ENCODE results near the gene CBX5. TPM values are rescaled to one million over a fixed set of nuclear protein-coding genes. Genes with fewer than 3 reads are reported as not detected.

CBX5 gene
- total and polyA plus RNA-seq, 9 of the 15 experiments (the other 6 are each of a cell fraction or from before 2014, with no cell fraction given): 32.6 to 102 (median 59.2) TPM

DNA sequence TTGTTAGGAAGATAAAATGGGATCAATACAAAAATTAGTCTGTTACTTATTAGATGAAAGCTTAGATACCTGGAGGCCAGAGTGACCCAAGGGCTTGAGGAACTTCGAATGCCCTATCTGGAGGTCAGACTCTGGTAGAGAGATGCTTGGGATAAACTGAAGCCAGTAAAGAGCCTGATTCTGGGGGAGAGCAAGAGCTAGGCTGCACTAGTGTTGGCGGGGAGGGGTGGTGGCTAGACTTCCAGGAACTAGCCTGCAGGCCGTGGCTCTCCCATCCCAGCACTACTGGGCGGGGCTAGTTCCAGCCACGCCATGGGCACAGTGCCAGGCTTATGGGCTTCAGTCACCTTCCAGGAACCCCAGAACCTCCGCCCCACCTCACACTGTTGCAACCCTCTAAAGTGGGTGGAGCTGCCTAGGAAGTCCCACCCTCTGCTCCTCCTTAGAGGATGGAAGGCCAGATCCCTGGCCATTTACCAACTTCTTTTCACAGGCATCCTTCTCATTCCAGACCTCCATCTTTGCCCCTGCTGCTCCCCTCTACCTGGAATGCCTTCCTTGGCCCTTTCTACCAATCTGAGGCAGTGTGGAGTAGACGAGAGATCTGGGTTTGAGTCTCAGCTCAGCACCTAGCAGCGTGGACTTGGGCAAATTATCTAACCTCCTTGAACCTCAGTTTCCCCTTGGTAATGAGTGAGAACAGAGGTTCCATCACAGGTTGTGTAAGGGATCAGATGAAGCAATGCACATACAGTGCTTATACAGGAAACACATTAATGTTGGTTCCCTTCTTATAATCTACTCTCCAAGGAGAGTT is 27.2 kb upstream of the CBX5 start (continued):
- TF ChIP-seq, protein P1, sequence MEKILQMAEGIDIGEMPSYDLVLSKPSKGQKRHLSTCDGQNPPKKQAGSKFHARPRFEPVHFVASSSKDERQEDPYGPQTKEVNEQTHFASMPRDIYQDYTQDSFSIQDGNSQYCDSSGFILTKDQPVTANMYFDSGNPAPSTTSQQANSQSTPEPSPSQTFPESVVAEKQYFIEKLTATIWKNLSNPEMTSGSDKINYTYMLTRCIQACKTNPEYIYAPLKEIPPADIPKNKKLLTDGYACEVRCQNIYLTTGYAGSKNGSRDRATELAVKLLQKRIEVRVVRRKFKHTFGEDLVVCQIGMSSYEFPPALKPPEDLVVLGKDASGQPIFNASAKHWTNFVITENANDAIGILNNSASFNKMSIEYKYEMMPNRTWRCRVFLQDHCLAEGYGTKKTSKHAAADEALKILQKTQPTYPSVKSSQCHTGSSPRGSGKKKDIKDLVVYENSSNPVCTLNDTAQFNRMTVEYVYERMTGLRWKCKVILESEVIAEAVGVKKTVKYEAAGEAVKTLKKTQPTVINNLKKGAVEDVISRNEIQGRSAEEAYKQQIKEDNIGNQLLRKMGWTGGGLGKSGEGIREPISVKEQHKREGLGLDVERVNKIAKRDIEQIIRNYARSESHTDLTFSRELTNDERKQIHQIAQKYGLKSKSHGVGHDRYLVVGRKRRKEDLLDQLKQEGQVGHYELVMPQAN (IDR thresholded peaks at IDR 0.05; ENCODE audit: borderline replicate concordance): no peak
- TF ChIP-seq NCOA1 (IDR thresholded peaks at IDR 0.05; ENCODE audit: low read depth) (no peak), GATAD2A (IDR thresholded peaks at IDR 0.05) (no peak; the same call in 1 of the 2 replicates), C11orf30 (IDR thresholded peaks at IDR 0.05; ENCODE audit: low read depth) (no peak), U2AF2 (optimal IDR thresholded peaks at IDR 0.05; ENCODE audit: low read depth, low read length) (no peak), CBX2 (IDR thresholded peaks at IDR 0.05; ENCODE audit: insufficient read depth, low read length, poor library complexity, severe bottlenecking) (no peak), GABPA (tag; conservative IDR thresholded peaks at IDR 0.05; ENCODE audit: low read depth) (no peak), ZNF217 (CRISPR knock-in tag; IDR thresholded peaks at IDR 0.05) (no peak), ZNF76 (CRISPR knock-in tag; IDR thresholded peaks at IDR 0.05; ENCODE audit: borderline replicate concordance) (no peak), ZNF551 (CRISPR knock-in tag; IDR thresholded peaks at IDR 0.05) (no peak), ILF3 (IDR thresholded peaks at IDR 0.05; ENCODE audit: borderline replicate concordance) (no peak), CBX8 (IDR thresholded peaks at IDR 0.05; ENCODE audit: borderline replicate concordance, extremely low read depth, low read depth, low read length, poor library complexity, severe bottlenecking) (no peak), ZNF395 (CRISPR knock-in tag; IDR thresholded peaks at IDR 0.05) (no peak), ZMIZ1 (IDR thresholded peaks at IDR 0.05; ENCODE audit: low read depth in 2 of 2, low read length in 2 of 2) (0 out of 4 replicates have a peak, but pooled peaks of 1 of the 2 experiments have one; percentile 23), HCFC1 (IDR thresholded peaks at IDR 0.05; ENCODE audit: low read depth, low read length) (no peak)
- TF ChIP-seq, protein P2, sequence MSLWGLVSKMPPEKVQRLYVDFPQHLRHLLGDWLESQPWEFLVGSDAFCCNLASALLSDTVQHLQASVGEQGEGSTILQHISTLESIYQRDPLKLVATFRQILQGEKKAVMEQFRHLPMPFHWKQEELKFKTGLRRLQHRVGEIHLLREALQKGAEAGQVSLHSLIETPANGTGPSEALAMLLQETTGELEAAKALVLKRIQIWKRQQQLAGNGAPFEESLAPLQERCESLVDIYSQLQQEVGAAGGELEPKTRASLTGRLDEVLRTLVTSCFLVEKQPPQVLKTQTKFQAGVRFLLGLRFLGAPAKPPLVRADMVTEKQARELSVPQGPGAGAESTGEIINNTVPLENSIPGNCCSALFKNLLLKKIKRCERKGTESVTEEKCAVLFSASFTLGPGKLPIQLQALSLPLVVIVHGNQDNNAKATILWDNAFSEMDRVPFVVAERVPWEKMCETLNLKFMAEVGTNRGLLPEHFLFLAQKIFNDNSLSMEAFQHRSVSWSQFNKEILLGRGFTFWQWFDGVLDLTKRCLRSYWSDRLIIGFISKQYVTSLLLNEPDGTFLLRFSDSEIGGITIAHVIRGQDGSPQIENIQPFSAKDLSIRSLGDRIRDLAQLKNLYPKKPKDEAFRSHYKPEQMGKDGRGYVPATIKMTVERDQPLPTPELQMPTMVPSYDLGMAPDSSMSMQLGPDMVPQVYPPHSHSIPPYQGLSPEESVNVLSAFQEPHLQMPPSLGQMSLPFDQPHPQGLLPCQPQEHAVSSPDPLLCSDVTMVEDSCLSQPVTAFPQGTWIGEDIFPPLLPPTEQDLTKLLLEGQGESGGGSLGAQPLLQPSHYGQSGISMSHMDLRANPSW (CRISPR knock-in tag; IDR thresholded peaks at IDR 0.05): 0 out of 2 replicates have a peak, but pooled peaks have one; percentile 22
